GM12878 (cell line): ENCODE data around the gene RDH5. TPM values are rescaled to one million over a fixed set of nuclear protein-coding genes. Genes with fewer than 3 reads are reported as not detected.

ENCODE experiments used
- ASH2L ChIP-seq: fragments of 300-600, 200-600 bp; sonication (generic); IDR thresholded peaks from 2 replicates; pipeline ENCODE4 v1.6.1; 2017; ENCODE audit warnings: low read depth, mild to moderate bottlenecking, borderline replicate concordance
- ATF7 ChIP-seq: fragments of 450-650 bp; IDR thresholded peaks from 2 replicates; pipeline ENCODE4 v1.6.1; 2016; ENCODE audit warnings: low read depth, mild to moderate bottlenecking
- BACH1 ChIP-seq: fragments of 450-650 bp; IDR thresholded peaks from 2 replicates; pipeline ENCODE4 v1.6.1; 2017; ENCODE audit warnings: mild to moderate bottlenecking, borderline replicate concordance
- BCL11A ChIP-seq: IDR thresholded peaks from 2 replicates; pipeline ENCODE4 v1.6.1; 2011; ENCODE audit warnings: low read depth, low read length
- CEBPB ChIP-seq, 2 experiments: fragments of 150-350 bp in 1 of 2; IDR thresholded peaks; 2 replicates each; pipeline ENCODE4 v1.6.1; 2012 to 2014; ENCODE audit warnings: low read depth in 2 of 2, low read length in 2 of 2, borderline replicate concordance in 1 of 2, inconsistent platforms in 1 of 2
- ETV6 ChIP-seq, 2 experiments: fragments of 450-650 bp in 1 of 2; IDR thresholded peaks in 1 of 2; conservative IDR thresholded peaks in 1 of 2; 2 replicates each; pipeline ENCODE4 v1.6.1; 2014; ENCODE audit warnings: antibody characterized with exemption in 1 of 2, borderline replicate concordance in 1 of 2, low read depth in 1 of 2, mild to moderate bottlenecking in 1 of 2, moderate library complexity in 1 of 2
- FOXM1 ChIP-seq: IDR thresholded peaks from 2 replicates; pipeline ENCODE4 v1.6.1; 2012; ENCODE audit warnings: low read depth, mild to moderate bottlenecking, inconsistent platforms, low read length, moderate library complexity
- HDAC2 ChIP-seq: fragments of 200-600 bp; sonication (generic); IDR thresholded peaks from 2 replicates; pipeline ENCODE4 v1.6.1; 2017
- MXI1 ChIP-seq: fragments of 150-350 bp; IDR thresholded peaks from 2 replicates; pipeline ENCODE4 v1.6.1; 2011; ENCODE audit warnings: low read depth, mild to moderate bottlenecking, inconsistent platforms, low read length, improper control_type of control experiment
- NR2C1 ChIP-seq: fragments of 450-650 bp; IDR thresholded peaks from 2 replicates; pipeline ENCODE4 v1.6.1; 2017; ENCODE audit warnings: antibody characterized with exemption, mild to moderate bottlenecking, moderate library complexity
- POLR2AphosphoS5 ChIP-seq: IDR thresholded peaks from 2 replicates; pipeline ENCODE4 v1.6.1; 2011; ENCODE audit warnings: mild to moderate bottlenecking, low read length, inconsistent platforms
- SKIL ChIP-seq: fragments of 450-650 bp; IDR thresholded peaks from 2 replicates; pipeline ENCODE4 v1.6.1; 2017; ENCODE audit warnings: mild to moderate bottlenecking, low read depth, inconsistent platforms; ENCODE audit not compliant: poor library complexity, severe bottlenecking
- SREBF1 ChIP-seq: IDR thresholded peaks from 2 replicates; pipeline ENCODE4 v1.6.1; 2012; ENCODE audit warnings: mild to moderate bottlenecking, low read length
- SRF ChIP-seq, 2 experiments: IDR thresholded peaks; 2 replicates each; pipeline ENCODE4 v1.6.1; 2011; ENCODE audit warnings: low read depth in 2 of 2, low read length in 2 of 2, mild to moderate bottlenecking in 1 of 2, moderate library complexity in 1 of 2
- STAT3 ChIP-seq: IDR thresholded peaks from 2 replicates; pipeline ENCODE4 v1.6.1; 2011; ENCODE audit warnings: low read depth, low read length, improper control_type of control experiment
- TARDBP ChIP-seq: IDR thresholded peaks from 2 replicates; pipeline ENCODE4 v1.6.1; 2016; ENCODE audit warnings: borderline replicate concordance
- USF1 ChIP-seq: IDR thresholded peaks from 2 replicates; pipeline ENCODE4 v1.6.1; 2011; ENCODE audit warnings: borderline replicate concordance, low read depth, mild to moderate bottlenecking, moderate library complexity, mixed read lengths, low read length; ENCODE audit not compliant: insufficient read depth; ENCODE audit errors: extremely low read length
- ZBTB4 ChIP-seq: fragments of 450-650 bp; formaldehyde crosslinking; IDR thresholded peaks from 2 replicates; pipeline ENCODE4 v1.4.0; 2022; ENCODE audit warnings: mild to moderate bottlenecking, moderate library complexity
- ZBTB40 ChIP-seq: fragments of 450-650 bp; IDR thresholded peaks from 2 replicates; pipeline ENCODE4 v1.6.1; 2016; ENCODE audit warnings: mild to moderate bottlenecking, moderate library complexity, borderline replicate concordance
- polyA plus RNA-seq, 11 experiments: library from polyadenylated mRNA; depleted of rRNA in 4 of 11; unstranded in 6 of 11; stranded (reverse) in 5 of 11; fragments of >200 nt; fragmentation: Nextera tagmentation in 4 of 11; fragmentation: Illumina TruSeq in 1 of 11; extraction: Ambion mirVana in 4 of 11; extraction: Trizol in 1 of 11; gene quantifications; 1 replicate in 1 of 11; 2 replicates in 10 of 11; pipeline versions ENCODE4 v1.2.1 to v1.2.3, GENCODE V29; 2011 to 2016; ENCODE audit warnings: inconsistent platforms in 2 of 11, missing spikeins in 2 of 11, low read depth in 1 of 11
- total RNA-seq, 4 experiments: library from RNA; depleted of rRNA in 3 of 4; stranded (reverse); fragments of >200 nt in 3 of 4; fragmentation: Illumina TruSeq in 1 of 4; extraction: Trizol in 1 of 4; gene quantifications; 2 replicates each; pipeline versions ENCODE4 v1.2.1 to v1.2.3, GENCODE V29; 2013 to 2021

RDH5 gene
- total and polyA plus RNA-seq, 10 of the 15 experiments (the other 5 are each of a cell fraction or from before 2014, with no cell fraction given): 2.6 to 11.6 (median 7.3) TPM

GRCh38 chr12:55715833-55716581 is 4.2 kb upstream of the RDH5 start, which contains the start of gene BLOC1S1 (continued):
- TF ChIP-seq SREBF1: no peak
- no peak for TF ChIP-seq CEBPB (IDR thresholded peaks at IDR 0.05; ENCODE audit: borderline replicate concordance in 1 of 2, low read depth in 2 of 2, low read length in 2 of 2)
- peak; percentile 65; the same call in 1 of the 2 replicates for TF ChIP-seq ZBTB40
- TF ChIP-seq MXI1: peak; percentile 51
- peak; percentile 51; the same call in 1 of the 2 replicates for TF ChIP-seq ATF7
- peak; percentile 99 for TF ChIP-seq USF1
- TF ChIP-seq SKIL: peak; percentile 43
- TF ChIP-seq POLR2AphosphoS5: peak; percentile 61
- peak; percentile 85 for TF ChIP-seq ZBTB4
- TF ChIP-seq NR2C1: peak; percentile 72
- no peak for TF ChIP-seq STAT3
- TF ChIP-seq TARDBP: peak; percentile 74
- peak in 1 of 2 experiments; percentile 48; a peak in 1 of 4 replicates for TF ChIP-seq ETV6 (conservative IDR thresholded peaks at IDR 0.05 in 1 of 2, IDR thresholded peaks at IDR 0.05 in 1 of 2; ENCODE audit: borderline replicate concordance in 1 of 2, low read depth in 1 of 2)
- no peak for TF ChIP-seq FOXM1
- TF ChIP-seq BACH1: peak; percentile 56; the same call in 1 of the 2 replicates
- TF ChIP-seq BCL11A: no peak
- TF ChIP-seq HDAC2: no peak
- peak in 1 of 2 experiments; percentile 76; a peak in 2 of 4 replicates for TF ChIP-seq SRF (IDR thresholded peaks at IDR 0.05; ENCODE audit: low read depth in 2 of 2, low read length in 2 of 2)
- TF ChIP-seq ASH2L: peak; percentile 35; the same call in 1 of the 2 replicates
